ENCODE data around the gene SDHA. TPM values are rescaled to one million over a fixed set of nuclear protein-coding genes. Genes with fewer than 3 reads are reported as not detected.
"Not testable (repeated sequence)": the region's sequence is repeated elsewhere in the genome, so short reads cannot be mapped to it uniquely, and the experiment has no call there.

Gene SDHA
- total RNA-seq, 2 donors from 2014 or later, result 66.7 to 99.1 TPM

GRCh38 chr5:273491-273890 is 55.4 kb downstream of the SDHA start:
- H3K4me3 ChIP-seq; DNase-seq (ENCODE audit: low spot score); H3K9me3 ChIP-seq; H3K4me1 ChIP-seq (replicated peaks); H3K36me3 ChIP-seq; intact Hi-C loops (cut with DNase I); H3K27ac ChIP-seq; H3K27me3 ChIP-seq (replicated peaks; ENCODE audit: insufficient read depth): not testable (repeated sequence)
- 84% methylated on average over 7 of the region's 7 CpGs for WGBS

GRCh38 chr5:274346-274745 is 56.2 kb downstream of the SDHA start:
- intact Hi-C loops (cut with DNase I); H3K4me1 ChIP-seq (replicated peaks): not testable (repeated sequence)
- 90% methylated on average over 7 of the region's 7 CpGs for WGBS

DNA sequence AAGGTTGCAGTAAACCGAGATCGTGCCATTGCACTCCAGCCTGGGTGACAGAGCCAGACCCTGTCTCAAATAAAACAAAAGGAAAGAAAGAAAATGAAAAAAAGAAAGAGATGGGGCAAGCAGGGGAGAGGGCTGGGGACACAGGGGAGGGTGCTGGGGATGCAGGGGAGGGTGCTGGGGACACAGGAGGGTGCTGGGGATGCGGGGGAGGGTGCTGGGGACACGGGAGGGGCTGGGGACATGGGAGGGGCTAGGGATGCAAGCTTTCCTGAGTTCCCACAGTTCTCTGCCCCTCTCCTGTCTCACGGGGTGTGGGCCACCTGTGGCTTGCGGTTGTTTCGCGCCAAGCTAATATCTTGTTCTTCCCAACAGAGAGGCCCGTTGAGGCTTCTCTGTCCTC is 60.5 kb downstream of the SDHA start:
- WGBS, result 87% methylated on average over 9 of the region's 9 CpGs
- intact Hi-C loops (cut with DNase I), result no loop called here
- H3K27ac ChIP-seq, result no peak overlapping the region
- H3K27me3 ChIP-seq (replicated peaks; ENCODE audit: insufficient read depth), result no peaks in the 10 kb centered on the region
- H3K36me3 ChIP-seq, result peaks cover 0 to 7% of the 10 kb centered on the region in 2 donors
- H3K4me3 ChIP-seq, result no peak overlapping the region
- DNase-seq (ENCODE audit: low spot score), result no peak
- no peaks in the 10 kb centered on the region for H3K9me3 ChIP-seq
- H3K4me1 ChIP-seq (replicated peaks), result no peaks in the 10 kb centered on the region
- TF ChIP-seq CTCF (IDR thresholded peaks at IDR 0.05) (no peak), POLR2AphosphoS5 (IDR thresholded peaks at IDR 0.05) (no peak), POLR2A (IDR thresholded peaks at IDR 0.05) (no peak)

More at GRCh38 chr5:274346-274745, 56.2 kb downstream of the SDHA start:
- DNase-seq (ENCODE audit: low spot score); H3K27me3 ChIP-seq (replicated peaks; ENCODE audit: insufficient read depth); H3K36me3 ChIP-seq; H3K9me3 ChIP-seq; H3K4me3 ChIP-seq; H3K27ac ChIP-seq: not testable (repeated sequence)

GRCh38 chr5:279051-279665 is 61.0 kb downstream of the SDHA start:
- H3K4me1 ChIP-seq (replicated peaks); DNase-seq (ENCODE audit: low spot score); H3K27me3 ChIP-seq (replicated peaks; ENCODE audit: insufficient read depth); H3K36me3 ChIP-seq; H3K9me3 ChIP-seq; intact Hi-C loops (cut with DNase I); H3K27ac ChIP-seq; H3K4me3 ChIP-seq: not testable (repeated sequence)
- WGBS, result 81% methylated on average over 14 of the region's 14 CpGs

DNA sequence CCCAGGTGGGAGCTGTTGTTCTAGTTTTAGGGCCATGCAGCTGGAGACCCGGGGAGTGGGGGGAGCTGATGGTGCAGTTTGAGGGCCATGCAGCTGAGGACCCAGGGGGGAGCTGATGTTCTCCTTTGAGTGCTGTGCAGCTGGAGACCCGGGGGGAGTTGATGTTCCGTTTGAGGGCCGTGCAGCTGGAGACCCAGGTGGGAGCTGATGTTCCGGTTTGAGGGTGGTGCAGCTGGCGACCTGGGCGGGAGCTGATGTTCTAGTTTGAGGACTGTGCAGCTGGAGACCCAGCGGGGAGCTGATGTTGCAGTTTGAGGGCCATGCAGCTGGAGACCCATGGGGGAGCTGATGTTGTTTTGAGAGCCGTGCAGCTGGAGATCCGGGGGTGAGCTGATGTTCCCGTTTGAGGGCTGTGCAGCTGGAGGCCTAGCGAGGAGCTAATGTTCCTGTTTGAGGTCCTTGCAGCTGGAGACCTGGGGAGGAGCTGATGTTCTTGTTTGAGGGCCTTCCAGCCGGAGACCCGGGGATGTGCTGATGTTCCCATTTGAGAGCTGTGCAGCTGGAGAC is 68.0 kb downstream of the SDHA start:
- H3K9me3 ChIP-seq, result no peaks in the 10 kb centered on the region
- TF ChIP-seq CTCF (IDR thresholded peaks at IDR 0.05) (no peak), POLR2A (IDR thresholded peaks at IDR 0.05) (no peak), POLR2AphosphoS5 (IDR thresholded peaks at IDR 0.05) (no peak)
- 90% methylated on average over 14 of the region's 14 CpGs for WGBS
- no peaks in the 10 kb centered on the region for H3K4me1 ChIP-seq (replicated peaks)
- no peaks in the 10 kb centered on the region for H3K27me3 ChIP-seq (replicated peaks; ENCODE audit: insufficient read depth)
- intact Hi-C loops (cut with DNase I), result no loop called here
- no peak overlapping the region for H3K4me3 ChIP-seq
- H3K27ac ChIP-seq, result no peak overlapping the region
- H3K36me3 ChIP-seq, result no peaks in the 10 kb centered on the region
- no peak for DNase-seq (ENCODE audit: low spot score)

GRCh38 chr5:290200-290599 is 72.1 kb downstream of the SDHA start:
- H3K27me3 ChIP-seq (replicated peaks; ENCODE audit: insufficient read depth); H3K9me3 ChIP-seq; H3K4me1 ChIP-seq (replicated peaks); H3K27ac ChIP-seq; H3K36me3 ChIP-seq; H3K4me3 ChIP-seq; DNase-seq (ENCODE audit: low spot score); intact Hi-C loops (cut with DNase I): not testable (repeated sequence)
- 92% methylated on average over 13 of the region's 13 CpGs for WGBS

GRCh38 chr5:291345-291744 is 73.2 kb downstream of the SDHA start:
- DNase-seq (ENCODE audit: low spot score); H3K27ac ChIP-seq; H3K4me3 ChIP-seq; H3K36me3 ChIP-seq; H3K4me1 ChIP-seq (replicated peaks); H3K27me3 ChIP-seq (replicated peaks; ENCODE audit: insufficient read depth); H3K9me3 ChIP-seq; intact Hi-C loops (cut with DNase I): not testable (repeated sequence)
- 98% methylated on average over 10 of the region's 10 CpGs for WGBS

- WGBS, result 96% methylated on average over 17 of the region's 17 CpGs
- H3K9me3 ChIP-seq; H3K36me3 ChIP-seq; H3K27ac ChIP-seq; intact Hi-C loops (cut with DNase I); DNase-seq (ENCODE audit: low spot score); H3K4me1 ChIP-seq (replicated peaks); H3K4me3 ChIP-seq; H3K27me3 ChIP-seq (replicated peaks; ENCODE audit: insufficient read depth): not testable (repeated sequence)
Observed at GRCh38 chr5:294788-295187, 76.7 kb downstream of the SDHA start.

DNA sequence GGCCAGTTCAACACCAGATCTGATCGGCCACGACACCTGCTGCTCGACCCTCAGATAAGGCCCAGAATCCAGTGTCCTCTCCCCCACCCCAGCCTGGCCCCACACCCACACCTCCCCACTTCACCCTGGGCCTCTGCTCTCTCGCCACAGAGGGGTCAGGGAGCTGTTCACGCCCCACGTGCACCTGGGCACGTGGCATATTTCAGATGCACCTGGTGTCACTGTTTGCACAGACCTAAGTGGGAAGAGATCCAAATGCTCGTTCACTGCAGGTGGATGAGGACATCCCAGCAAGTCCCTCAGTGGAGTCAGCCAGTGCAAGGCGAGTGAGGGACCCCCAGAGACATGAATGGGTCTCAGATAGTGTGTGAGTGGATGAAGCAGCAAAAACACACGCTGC is 78.1 kb downstream of the SDHA start:
- H3K36me3 ChIP-seq; H3K9me3 ChIP-seq; H3K27me3 ChIP-seq (replicated peaks; ENCODE audit: insufficient read depth); intact Hi-C loops (cut with DNase I); H3K4me3 ChIP-seq; H3K4me1 ChIP-seq (replicated peaks); H3K27ac ChIP-seq; DNase-seq (ENCODE audit: low spot score): not testable (repeated sequence)
- WGBS, result 67% methylated on average over 10 of the region's 10 CpGs

GRCh38 chr5:296954-297353 is 78.8 kb downstream of the SDHA start:
- H3K9me3 ChIP-seq; intact Hi-C loops (cut with DNase I); H3K27me3 ChIP-seq (replicated peaks; ENCODE audit: insufficient read depth); H3K4me1 ChIP-seq (replicated peaks); DNase-seq (ENCODE audit: low spot score); H3K36me3 ChIP-seq; H3K4me3 ChIP-seq; H3K27ac ChIP-seq: not testable (repeated sequence)
- WGBS, result 88% methylated on average over 15 of the region's 16 CpGs

GRCh38 chr5:297448-297847 is 79.3 kb downstream of the SDHA start:
- DNase-seq (ENCODE audit: low spot score); H3K4me3 ChIP-seq; H3K9me3 ChIP-seq; H3K27ac ChIP-seq; H3K27me3 ChIP-seq (replicated peaks; ENCODE audit: insufficient read depth); H3K36me3 ChIP-seq; H3K4me1 ChIP-seq (replicated peaks); intact Hi-C loops (cut with DNase I): not testable (repeated sequence)
- WGBS, result 61% methylated on average over 6 of the region's 6 CpGs
